DLD1 (cell line): ENCODE measurements around the gene ANAPC16.
"Not testable (repeated sequence)": the region's sequence is repeated elsewhere in the genome, so short reads cannot be mapped to it uniquely, and the experiment has no call there.

ENCODE experiments used
- in situ Hi-C: cut with HindIII; loops from 2 replicates; pipeline ENCODE4 v1.10.0; 2017; ENCODE audit warnings: low sequenced_read_pairs

The ANAPC16 gene

GRCh38 chr10:72215611-72216549 is at the start of gene ANAPC16, which contains the start of gene ASCC1:
Gene ANAPC16, plus strand, starts transcription at chr10:72216012. Its CDS starts 7,903 bp downstream, at chr10:72223915.
Gene ASCC1, minus strand, starts transcription at chr10:72216276. Its CDS starts 2,978 bp downstream, at chr10:72213298.
- in situ Hi-C loops = no loop called here

DNA sequence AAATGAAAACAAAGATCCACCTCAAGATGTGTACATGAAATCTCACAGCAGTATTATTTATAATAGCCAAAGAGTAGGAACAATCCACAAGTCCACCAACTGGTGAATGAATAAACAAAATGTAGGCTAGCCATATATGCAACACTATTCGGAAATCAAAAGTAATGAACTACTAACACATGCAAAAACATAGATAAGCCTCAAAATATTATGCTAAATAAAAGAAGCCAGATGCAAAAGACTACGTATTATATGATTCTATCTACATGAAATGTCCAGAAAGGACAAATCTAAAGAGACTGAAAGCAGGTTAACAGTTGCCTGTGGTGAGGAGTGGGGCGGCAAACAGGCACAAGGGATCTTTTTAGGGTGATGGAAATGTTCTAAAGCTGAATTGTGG is 48.7 kb upstream of the ANAPC16 start:
- in situ Hi-C loops = no loop called here

GRCh38 chr10:72170263-72170662 is 45.5 kb upstream of the ANAPC16 start:
- in situ Hi-C loops = no loop called here

GRCh38 chr10:72170733-72171132 is 45.1 kb upstream of the ANAPC16 start:
- in situ Hi-C loops = no loop called here

DNA sequence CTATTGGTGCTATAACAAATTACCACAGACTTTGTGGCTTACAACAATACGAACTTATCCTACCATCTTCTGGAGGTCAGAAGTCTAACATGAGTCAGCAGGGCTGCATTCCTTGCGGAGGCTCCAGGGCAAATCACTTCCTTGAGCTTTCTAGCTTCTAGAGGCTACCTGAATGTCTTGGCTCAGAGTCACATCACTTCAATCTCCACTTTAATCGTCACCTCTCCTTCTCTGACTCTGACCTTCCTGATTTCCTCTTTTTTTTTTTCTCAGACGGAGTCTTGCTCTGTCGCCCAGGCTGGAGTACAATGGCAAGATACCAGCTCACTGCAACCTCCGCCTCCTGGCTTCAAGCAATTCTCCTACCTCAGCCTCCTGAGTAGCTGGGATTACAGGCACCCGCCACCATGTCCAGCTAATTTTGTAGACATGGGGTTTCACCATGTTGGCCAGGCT is 44.6 kb upstream of the ANAPC16 start:
- in situ Hi-C loops = no loop called here

- in situ Hi-C loops = no loop called here
Measured at GRCh38 chr10:72173262-72173618, 42.6 kb upstream of the ANAPC16 start.

- in situ Hi-C loops = no loop called here
Measured at GRCh38 chr10:72173619-72174296, 42.1 kb upstream of the ANAPC16 start.

- in situ Hi-C loops = no loop called here
Measured at GRCh38 chr10:72174297-72174662, 41.5 kb upstream of the ANAPC16 start.

GRCh38 chr10:72175149-72175548 is 40.7 kb upstream of the ANAPC16 start:
- in situ Hi-C loops = no loop called here

DNA sequence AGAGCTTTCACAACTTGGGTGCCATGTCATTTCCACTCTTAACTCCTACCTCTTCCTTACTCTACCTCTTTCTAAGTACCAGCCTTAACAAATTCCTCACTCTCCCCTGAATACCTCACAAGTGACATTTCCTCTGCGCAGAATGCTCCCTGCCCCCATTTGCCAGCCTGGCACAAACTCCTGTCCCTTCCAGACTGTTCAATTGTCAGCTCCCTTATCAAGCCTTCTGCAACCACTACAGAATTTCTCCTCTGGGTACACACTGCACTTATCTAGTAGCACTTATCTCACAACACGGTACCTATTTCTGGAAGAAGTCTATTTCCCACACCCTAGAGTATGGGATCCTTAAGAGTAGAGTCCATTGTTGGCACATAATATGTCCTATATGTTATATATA is 39.1 kb upstream of the ANAPC16 start:
- in situ Hi-C loops = no loop called here

DNA sequence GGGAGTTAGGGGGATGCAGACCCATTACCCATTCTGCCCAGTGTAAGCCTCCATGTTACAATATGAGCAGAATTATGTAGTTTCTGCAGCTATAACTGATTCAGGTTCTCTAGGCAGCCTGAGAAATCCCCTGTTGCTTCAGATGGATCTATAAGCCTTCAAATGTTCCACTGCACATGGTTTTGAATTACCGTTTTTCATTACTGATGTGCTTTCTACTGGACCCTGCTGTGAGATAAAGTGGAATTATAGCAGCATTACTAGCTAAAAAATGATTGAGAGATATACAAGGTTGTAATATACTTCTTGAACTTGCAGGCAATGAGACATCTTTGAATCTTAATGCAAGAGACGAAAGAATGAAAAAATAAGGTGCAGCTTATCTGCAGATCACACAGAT is 38.4 kb upstream of the ANAPC16 start:
- in situ Hi-C loops = no loop called here

DNA sequence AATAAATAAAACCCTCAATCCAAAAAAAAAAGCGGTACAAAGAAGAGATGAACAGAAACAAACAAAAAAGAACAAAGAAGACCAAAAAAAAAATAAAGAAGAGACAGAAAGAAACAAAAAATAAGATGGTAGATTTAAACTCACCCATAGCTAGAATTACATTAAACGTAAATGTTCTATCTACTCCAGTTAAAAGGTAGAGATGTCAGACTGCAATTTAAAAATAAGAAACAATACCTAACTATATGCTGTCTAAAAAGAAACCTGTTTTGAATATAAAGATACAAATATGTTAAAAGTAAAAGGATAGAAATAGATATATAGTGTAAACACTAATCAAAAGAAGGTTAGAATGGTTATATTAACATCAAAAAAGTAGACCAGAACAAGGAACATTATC is 31.7 kb upstream of the ANAPC16 start:
- in situ Hi-C loops = no loop called here

DNA sequence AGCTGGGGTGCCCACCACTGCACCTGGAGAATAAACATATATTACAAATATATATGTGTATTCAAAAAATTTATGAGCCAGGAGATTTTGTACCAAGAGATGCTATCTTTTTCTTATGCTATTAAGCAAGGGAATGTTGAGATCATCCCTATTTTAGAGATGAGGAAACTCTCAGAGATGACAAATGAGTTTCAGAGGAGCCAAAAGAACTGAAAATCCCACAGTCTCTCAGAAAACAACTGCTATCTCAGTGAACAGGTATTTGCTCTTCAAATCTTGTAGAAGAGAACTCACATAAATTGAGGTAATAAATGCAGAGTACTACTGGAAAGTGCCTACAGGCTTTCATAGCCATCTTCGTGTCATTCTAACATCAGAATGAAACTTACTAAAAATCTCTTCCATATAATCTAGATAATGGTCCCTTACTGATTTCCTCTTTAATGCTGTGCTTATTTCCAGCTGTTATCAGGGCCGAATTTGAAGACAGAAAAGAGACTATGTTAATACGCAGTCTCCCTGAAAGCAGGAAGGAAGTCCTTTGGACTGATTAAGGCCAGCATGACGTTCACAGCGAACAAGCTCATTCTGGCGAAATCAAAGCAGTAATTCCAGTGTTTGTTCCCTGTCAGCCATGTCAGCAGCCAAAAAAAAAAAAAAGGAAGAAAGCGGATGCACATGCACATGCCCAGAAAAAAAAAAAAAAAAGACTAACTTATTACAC is 29.4 kb upstream of the ANAPC16 start:
- in situ Hi-C loops = no loop called here

GRCh38 chr10:72186982-72187330 is 28.9 kb upstream of the ANAPC16 start:
- in situ Hi-C loops = no loop called here

DNA sequence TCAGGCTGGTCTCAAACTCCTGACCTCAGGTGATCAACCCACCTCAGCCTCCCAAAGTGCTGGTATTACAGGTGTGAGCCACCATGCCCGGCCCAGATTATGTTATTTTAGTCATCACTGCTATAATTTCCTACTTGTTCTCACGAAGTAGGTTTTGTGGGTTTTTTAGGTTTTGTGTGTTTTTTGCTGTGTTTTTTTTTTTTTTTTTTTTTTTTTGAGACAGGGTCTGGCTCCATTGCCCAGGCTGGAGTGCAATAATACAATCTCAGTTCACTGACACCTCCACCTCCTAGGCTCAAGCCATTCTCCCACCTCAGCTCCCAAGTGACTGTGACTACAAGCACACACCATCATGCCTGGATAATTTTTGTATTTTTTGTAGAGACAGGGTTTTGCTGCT is 20.9 kb upstream of the ANAPC16 start:
- in situ Hi-C loops = no loop called here

- in situ Hi-C loops = no loop called here
Measured at GRCh38 chr10:72200883-72201282, 14.9 kb upstream of the ANAPC16 start.

DNA sequence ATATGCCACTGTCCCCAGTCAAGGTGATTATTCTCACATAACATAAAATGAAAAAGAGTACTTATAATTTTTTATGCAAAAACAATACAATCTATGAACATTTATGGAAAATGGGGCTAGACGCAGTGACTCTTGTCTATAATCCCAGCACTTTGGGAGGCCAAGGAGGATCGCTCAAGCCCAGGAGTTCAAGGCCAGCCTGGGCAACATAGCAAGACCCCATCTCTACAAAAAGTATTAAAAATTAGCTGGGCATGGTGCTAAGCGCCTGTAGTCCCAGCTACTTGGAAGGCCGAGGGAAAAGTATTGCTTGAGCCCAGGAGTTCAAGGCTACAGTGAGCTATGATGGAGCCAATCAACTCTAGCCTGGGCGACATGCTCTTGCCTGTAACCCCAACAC is 14.5 kb upstream of the ANAPC16 start:
- in situ Hi-C loops = no loop called here

DNA sequence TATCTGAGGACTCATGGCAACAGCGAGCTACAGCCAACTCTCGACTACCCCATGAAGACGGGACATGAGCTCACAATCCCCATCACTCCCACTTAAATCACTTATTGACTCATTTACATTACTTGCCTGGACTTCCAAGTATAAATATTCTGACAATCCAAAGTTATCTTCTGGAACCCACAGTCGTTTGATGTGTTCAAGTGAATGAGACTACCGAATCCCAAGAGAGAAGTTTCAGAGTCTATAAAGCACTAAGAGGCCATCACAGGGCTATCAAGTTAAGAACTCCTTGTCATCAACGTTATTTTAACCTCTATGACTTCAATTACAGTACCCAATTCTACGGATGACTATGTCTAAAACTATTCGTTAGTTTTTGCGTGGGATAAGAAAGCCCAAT is 11.5 kb upstream of the ANAPC16 start:
- in situ Hi-C loops = no loop called here

DNA sequence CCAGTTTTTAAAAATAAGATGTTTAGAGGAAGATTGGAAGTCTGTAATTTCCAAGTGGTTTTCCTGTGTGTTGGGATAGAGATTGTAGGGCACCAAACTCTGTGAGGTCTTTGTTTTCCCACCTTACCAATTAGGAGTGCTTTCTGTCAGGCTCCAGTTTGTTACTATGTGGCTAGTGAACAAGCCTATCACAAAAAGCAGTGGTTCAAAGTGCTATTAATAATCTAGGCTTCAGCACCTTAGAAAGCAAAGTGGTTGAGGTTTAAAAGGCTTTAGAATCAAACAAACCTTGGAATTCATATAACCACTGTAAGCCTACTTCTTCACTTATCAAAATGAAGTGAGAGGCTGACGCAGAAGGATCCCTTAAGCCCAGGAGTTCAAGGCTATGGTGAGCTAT is 11.1 kb upstream of the ANAPC16 start:
- in situ Hi-C loops = no loop called here

DNA sequence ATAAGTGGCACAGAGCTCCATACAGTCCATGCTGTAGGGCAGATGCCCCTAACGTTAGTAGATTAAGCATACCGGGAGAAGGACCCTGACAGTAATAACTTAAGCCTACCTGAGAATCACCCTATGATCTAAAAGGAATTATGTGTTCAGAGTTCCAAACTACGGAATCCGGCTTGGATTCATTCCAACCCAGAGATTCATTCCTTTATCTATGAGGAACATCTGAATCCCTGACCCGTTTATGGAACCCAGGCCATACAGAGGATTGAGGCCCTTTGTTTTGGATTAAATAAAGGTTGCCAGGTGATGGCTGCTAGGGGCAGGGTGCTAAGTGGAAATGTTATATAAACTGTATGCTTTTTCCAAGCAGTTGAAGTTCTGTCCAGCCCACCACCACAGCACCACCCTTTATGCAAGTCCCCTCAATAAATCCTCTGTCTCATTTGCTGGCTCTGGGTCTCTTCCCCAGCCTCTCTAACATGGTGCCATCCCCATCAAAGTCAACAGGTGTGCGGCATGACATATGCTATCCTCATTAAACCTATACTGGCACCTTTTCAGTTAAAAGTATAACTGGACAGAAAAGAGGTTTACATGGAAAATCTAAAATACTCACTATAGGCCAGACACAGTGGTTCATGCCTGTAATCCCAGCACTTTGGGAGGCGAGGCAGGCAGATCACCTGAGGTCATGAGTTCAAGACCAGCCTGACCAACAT is 9.1 kb upstream of the ANAPC16 start:
- in situ Hi-C loops = no loop called here

- in situ Hi-C loops = not testable (repeated sequence)
Measured at GRCh38 chr10:72208526-72208925, 7.3 kb upstream of the ANAPC16 start.
